B cell (primary cell): Measurements from ENCODE around the gene MINDY2. TPM values are rescaled to one million over a fixed set of nuclear protein-coding genes. Genes with fewer than 3 reads are reported as not detected.

ENCODE experiments used
- ATAC-seq: fragments of 200-7000 bp; cut with Tn5 transposase; one replicate; pipeline ENCODE4 v1.10.0; 2021; ENCODE audit warnings: low read depth, mild to moderate bottlenecking, moderate number of reproducible peaks, moderate library complexity
- CTCF ChIA-PET: fragments of 350-600 bp; sonication (Branson Sonifier 250); formaldehyde crosslinking; loops from one replicate; lab custom pipeline; 2021; ENCODE audit warnings: antibody characterized with exemption, inconsistent platforms; lab: Charles Lee
- POLR2A ChIA-PET: fragments of 350-600 bp; sonication (Branson Sonifier 250); formaldehyde crosslinking; loops from one replicate; lab custom pipeline; 2021; ENCODE audit warnings: antibody characterized with exemption; lab: Charles Lee
- DNase-seq: peaks from one replicate; pipeline ENCODE4 v3.0.0; 2013
- H2AFZ ChIP-seq: 2 replicates; pipeline ENCODE4 v1.6.1; 2012; ENCODE audit warnings: mild to moderate bottlenecking, low read depth, low read length; ENCODE audit not compliant: insufficient read depth, poor library complexity, severe bottlenecking
- H3K27ac ChIP-seq, 2 donors: 1 replicate in 1 of 2; 2 replicates in 1 of 2; pipeline ENCODE4 v1.5.1; 2012 to 2013; ENCODE audit warnings: low read length in 2 of 2, mild to moderate bottlenecking in 2 of 2, moderate library complexity in 1 of 2
- H3K27me3 ChIP-seq, 4 experiments: fragments of 200-600 bp in 1 of 4; sonication (generic) in 1 of 4; replicated peaks in 1 of 4; 1 replicate in 2 of 4; 2 replicates in 2 of 4; pipeline versions ENCODE4 v1.6.1 to v1.7.0; 2013 to 2016; ENCODE audit warnings: low read length in 3 of 4, mild to moderate bottlenecking in 2 of 4, mixed read lengths in 1 of 4, moderate library complexity in 1 of 4; ENCODE audit not compliant: insufficient read depth in 4 of 4, control insufficient read depth in 3 of 4; ENCODE audit errors: control extremely low read depth in 1 of 4
- H3K36me3 ChIP-seq, 2 experiments: replicated peaks in 1 of 2; 1 replicate in 1 of 2; 2 replicates in 1 of 2; pipeline versions ENCODE4 v1.6.1 to v1.7.1; 2013; ENCODE audit warnings: low read length in 1 of 2; ENCODE audit not compliant: insufficient read depth in 2 of 2, control insufficient read depth in 1 of 2; ENCODE audit errors: control extremely low read depth in 1 of 2, extremely low read depth in 1 of 2
- H3K4me1 ChIP-seq, 2 donors: fragments of 200-600 bp in 1 of 2; sonication (generic) in 1 of 2; 1 replicate in 1 of 2; 2 replicates in 1 of 2; pipeline versions ENCODE4 v1.5.1 to v1.6.1; 2013 to 2017; ENCODE audit warnings: low read length in 2 of 2; ENCODE audit not compliant: control insufficient read depth in 2 of 2, insufficient read depth in 2 of 2
- H3K4me2 ChIP-seq: replicated peaks from 2 replicates; pipeline ENCODE3; 2012; ENCODE audit warnings: mild to moderate bottlenecking, low read depth, low read length; ENCODE audit not compliant: poor library complexity, severe bottlenecking
- H3K4me3 ChIP-seq, 5 experiments: fragments of 200-600 bp in 1 of 5; sonication (generic) in 1 of 5; 1 replicate in 3 of 5; 2 replicates in 2 of 5; pipeline versions ENCODE4 v1.5.1 to v1.7.0; 2011 to 2016; ENCODE audit warnings: low read length in 4 of 5, mild to moderate bottlenecking in 4 of 5, low read depth in 2 of 5, control low read depth in 1 of 5, moderate library complexity in 1 of 5; ENCODE audit not compliant: insufficient read depth in 1 of 5; ENCODE audit errors: control extremely low read depth in 1 of 5, extremely low read depth in 1 of 5
- H3K79me2 ChIP-seq: fragments of 200-600 bp; sonication (generic); one replicate; pipeline ENCODE4 v1.6.0; 2016; ENCODE audit warnings: low read length; ENCODE audit not compliant: control insufficient read depth, insufficient read depth
- H3K9ac ChIP-seq: fragments of 200-600 bp; sonication (generic); 2 replicates; pipeline ENCODE4 v1.6.1; 2017; ENCODE audit warnings: mild to moderate bottlenecking, low read length, moderate library complexity
- H3K9me3 ChIP-seq, 3 donors: one replicate each; pipeline versions ENCODE4 v1.6.1 to v1.7.1; 2013; ENCODE audit warnings: low read length in 2 of 3; ENCODE audit not compliant: control insufficient read depth in 2 of 3, insufficient read depth in 1 of 3; ENCODE audit errors: control extremely low read depth in 1 of 3
- H4K20me1 ChIP-seq: 2 replicates; pipeline ENCODE4 v1.6.0; 2012; ENCODE audit warnings: mild to moderate bottlenecking, low read length; ENCODE audit not compliant: insufficient read depth, control insufficient read depth, poor library complexity, severe bottlenecking
- H3K27ac Mint-ChIP-seq: one replicate; pipeline ENCODE4 v1.8.0; 2021; ENCODE audit warnings: mixed read lengths
- H3K27me3 Mint-ChIP-seq: one replicate; pipeline ENCODE4 v1.8.0; 2021; ENCODE audit warnings: mixed read lengths
- H3K4me1 Mint-ChIP-seq: one replicate; pipeline ENCODE4 v1.8.0; 2021; ENCODE audit warnings: mixed read lengths
- H3K4me3 Mint-ChIP-seq: one replicate; pipeline ENCODE4 v1.8.0; 2021; ENCODE audit warnings: mixed read lengths
- H3K9me3 Mint-ChIP-seq: one replicate; pipeline ENCODE4 v1.8.0; 2022; ENCODE audit warnings: mixed read lengths; ENCODE audit not compliant: insufficient read depth
- CTCF ChIP-seq: fragments of 200-600 bp; IDR thresholded peaks from one replicate; pipeline ENCODE4 v1.8.0; 2022; ENCODE audit warnings: antibody characterized with exemption, mild to moderate bottlenecking
- EZH2 ChIP-seq: IDR thresholded peaks from 2 replicates; pipeline ENCODE4 v1.6.1; 2012; ENCODE audit warnings: borderline replicate concordance, low read depth, mild to moderate bottlenecking, moderate library complexity, low read length; ENCODE audit not compliant: insufficient read depth, poor library complexity, severe bottlenecking
- WGBS: methylation state at CpG from one replicate; pipeline ENCODE4 v1.1.5; 2013; ENCODE audit warnings: missing lambda C conversion rate; ENCODE audit not compliant: insufficient coverage; 5-methylcytosine and 5-hydroxymethylcytosine counted together
- intact Hi-C: fragments of 100-400 bp; cut with micrococcal nuclease; formaldehyde crosslinking; loops from one replicate; pipeline ENCODE4 v1.10.0; 2022
- polyA plus RNA-seq: library from polyadenylated mRNA; depleted of rRNA; stranded (reverse); fragments of >200 nt; gene quantifications from 2 replicates; pipeline ENCODE4 v1.2.3, GENCODE V29; 2012
- total RNA-seq, 2 donors: library from RNA; stranded (reverse); fragments of 120-200 nt in 1 of 2; gene quantifications; 1 replicate in 1 of 2; 2 replicates in 1 of 2; pipeline versions ENCODE4 v1.2.3 to v1.2.4, GENCODE V29; 2013 to 2022

The MINDY2 gene
- total and polyA plus RNA-seq, 2 donors (not counting 1 experiment from before 2014, with no cell fraction given) = 2.3 to 16.6 TPM

- H3K4me1 Mint-ChIP-seq = peaks cover 72% of the 10 kb centered on the region
- no peaks in the 10 kb centered on the region for H3K27me3 Mint-ChIP-seq
- peaks cover 98% of the 10 kb centered on the region for H3K79me2 ChIP-seq
- intact Hi-C loops = no loop called here
- no peaks in the 10 kb centered on the region for H3K9me3 Mint-ChIP-seq
- DNase-seq (no peak), ATAC-seq (no peak)
- TF ChIP-seq EZH2 = no peak
- TF ChIP-seq CTCF = no peak
- peaks cover 55% of the 10 kb centered on the region for H4K20me1 ChIP-seq
- 84% methylated on average over 3 of the region's 8 CpGs for WGBS
- H3K9me3 ChIP-seq = no peaks in the 10 kb centered on the region
- no peak overlapping the region for H3K27ac Mint-ChIP-seq
- no peak overlapping the region for H3K4me3 ChIP-seq
- ChIA-PET CTCF (interaction anchor here (1.1 kb wide), 1 partner anchor 20 kb away, joined by 3 read pairs; no protein-coding TSS in a partner anchor), POLR2A (no interaction called here)
- peaks cover 6 to 27% of the 10 kb centered on the region in 2 donors for H3K4me1 ChIP-seq
- H2AFZ ChIP-seq = no peak overlapping the region
- no peak overlapping the region for H3K9ac ChIP-seq
- H3K27me3 ChIP-seq = no peaks in the 10 kb centered on the region
- H3K36me3 ChIP-seq = no peaks in the 10 kb centered on the region
- no peak overlapping the region for H3K4me3 Mint-ChIP-seq
- no peak overlapping the region for H3K4me2 ChIP-seq
- no peak overlapping the region for H3K27ac ChIP-seq
Observed at GRCh38 chr15:58742022-58742813, 28.9 kb upstream of the MINDY2 start.

DNA sequence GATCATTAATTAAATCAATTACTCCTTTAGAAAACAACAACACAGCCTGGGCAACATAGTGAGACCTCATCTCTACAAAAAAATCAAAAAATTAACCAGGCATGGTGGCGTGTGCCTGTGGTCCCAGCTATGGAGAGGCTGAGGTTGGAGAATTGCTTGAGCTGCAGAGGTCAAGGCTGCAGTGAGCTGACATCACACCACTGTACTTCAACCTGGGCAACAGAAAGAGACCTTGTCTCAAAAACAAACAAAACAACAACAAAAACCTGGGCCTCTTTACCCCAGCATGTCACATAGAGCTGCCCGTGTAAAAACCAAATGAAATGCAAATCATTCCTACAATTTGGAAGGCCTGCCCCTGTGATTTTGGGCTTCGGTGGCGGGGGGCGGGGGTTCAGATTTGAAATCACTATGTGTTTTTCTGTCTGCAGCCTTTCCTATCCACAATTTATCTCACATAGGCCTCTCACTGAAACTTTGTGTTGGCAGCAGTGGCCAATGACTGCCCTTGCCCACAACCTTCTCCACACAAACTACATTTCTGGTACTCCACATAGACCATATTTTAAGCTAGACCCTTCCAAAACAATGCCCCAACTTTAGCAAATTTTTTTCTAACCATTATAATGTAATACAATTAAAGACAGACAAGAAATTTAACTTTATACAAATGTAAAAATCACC, 28.1 kb upstream of the MINDY2 start:
- intact Hi-C loops = no loop called here
- ATAC-seq = no peak
- H3K9me3 Mint-ChIP-seq = no peaks in the 10 kb centered on the region
- no peaks in the 10 kb centered on the region for H3K27me3 Mint-ChIP-seq
- Histone ChIP-seq H2AFZ (no peak overlapping the region), H3K4me2 (no peak overlapping the region), H3K4me3 (no peak overlapping the region), H4K20me1 (peaks cover 53% of the 10 kb centered on the region), H3K27ac (no peak overlapping the region), H3K9ac (no peak overlapping the region), H3K79me2 (peaks cover 98% of the 10 kb centered on the region), H3K4me1 (peaks cover 6 to 33% of the 10 kb centered on the region in 2 donors), H3K9me3 (no peaks in the 10 kb centered on the region), H3K36me3 (no peaks in the 10 kb centered on the region), H3K27me3 (no peaks in the 10 kb centered on the region)
- ChIA-PET CTCF (interaction anchor here (0.9 kb wide), 1 partner anchor 20 kb away, joined by 3 read pairs; no protein-coding TSS in a partner anchor), POLR2A (no interaction called here)
- DNase-seq = no peak
- H3K4me1 Mint-ChIP-seq = peaks cover 69% of the 10 kb centered on the region
- no peak for TF ChIP-seq CTCF
- TF ChIP-seq EZH2 = no peak
- no peak overlapping the region for H3K27ac Mint-ChIP-seq
- 88% methylated on average over 5 of the region's 5 CpGs for WGBS
- no peak overlapping the region for H3K4me3 Mint-ChIP-seq
